HG03575 (cell line): Measurements from ENCODE around the gene ADAMTS17.

Experiments used
- ATAC-seq: cut with Tn5 transposase; IDR thresholded peaks from one replicate; pipeline ENCODE4 v1.9.1; 2021; ENCODE audit not compliant: unreplicated experiment, insufficient number of reproducible peaks, low FRiP score; ENCODE audit errors: extremely low read depth

ADAMTS17 gene

GRCh38 chr15:100111125-100112060, 230.4 kb downstream of the ADAMTS17 start:
- ATAC-seq = no peak

- ATAC-seq = no peak
These were observed 232.2 kb downstream of the ADAMTS17 start for GRCh38 chr15:100109486-100110035.

DNA sequence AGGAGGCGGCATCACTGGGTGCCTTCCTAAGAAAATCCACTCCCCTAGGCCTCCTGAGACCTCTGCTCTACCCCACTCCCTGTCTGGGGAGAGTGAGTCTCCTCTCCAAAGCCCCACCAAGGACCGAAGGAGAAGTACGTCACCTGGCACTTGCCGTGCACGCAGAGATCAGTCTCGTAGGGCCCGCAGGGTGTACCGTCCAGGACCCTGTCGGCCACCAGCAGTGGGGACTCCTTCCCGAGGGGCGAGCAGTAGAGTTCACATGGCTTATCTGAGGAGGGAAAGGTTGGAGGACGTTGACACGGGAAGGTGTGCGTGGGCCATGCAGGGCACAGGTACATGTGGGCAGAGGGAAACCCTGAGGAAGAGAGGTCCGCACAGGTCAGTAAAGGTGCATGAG, 232.9 kb downstream of the ADAMTS17 start:
- ATAC-seq = no peak

DNA sequence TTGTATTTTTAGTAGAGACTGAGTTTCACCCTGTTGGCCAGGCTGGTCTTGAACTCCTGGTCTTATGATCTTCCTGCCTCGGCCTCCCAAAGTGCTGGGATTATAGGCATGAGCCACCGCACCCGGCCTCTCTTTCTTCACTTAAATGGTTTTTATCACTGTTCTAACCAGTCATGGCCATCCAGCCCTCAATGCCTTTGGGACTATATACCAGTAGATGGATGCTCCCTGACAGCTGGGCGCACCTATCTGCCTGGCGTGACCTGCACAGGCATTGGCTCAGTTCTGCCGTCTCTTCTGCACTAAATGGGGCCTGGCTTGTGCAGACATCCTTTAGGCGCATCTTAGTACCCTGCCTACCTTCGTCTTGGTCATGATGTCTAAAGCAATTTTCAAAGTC, 233.4 kb downstream of the ADAMTS17 start:
- ATAC-seq = no peak

DNA sequence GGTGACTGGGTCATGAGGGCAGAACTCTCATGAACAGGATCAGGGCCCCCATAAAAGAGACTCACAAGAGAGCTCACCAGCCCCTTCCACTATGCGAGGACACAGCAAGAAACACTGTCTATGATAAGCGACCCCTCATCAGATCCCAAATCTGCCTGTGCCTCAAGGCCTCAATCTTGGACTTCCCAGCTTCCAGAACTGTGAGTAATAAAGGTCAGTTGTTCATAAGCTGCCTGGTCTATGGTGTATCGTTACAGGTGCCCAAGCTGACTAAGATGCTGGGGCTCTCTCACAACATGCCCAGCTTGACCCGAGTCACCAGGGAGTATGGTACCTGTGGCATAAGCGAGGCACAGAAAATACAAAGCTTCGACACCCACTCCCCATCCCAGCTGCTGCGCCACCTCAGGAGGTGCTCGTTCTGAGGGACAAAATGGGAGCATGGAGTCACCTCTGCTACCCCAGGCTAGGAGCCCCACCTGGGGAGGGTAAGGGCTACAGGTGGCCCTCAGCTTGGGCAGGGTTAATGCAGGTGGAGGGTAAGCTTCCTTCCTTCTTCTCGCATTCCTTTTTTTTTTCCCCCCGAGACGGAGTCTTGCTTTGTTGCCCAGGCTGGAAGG, 234.1 kb downstream of the ADAMTS17 start:
- no peak for ATAC-seq

DNA sequence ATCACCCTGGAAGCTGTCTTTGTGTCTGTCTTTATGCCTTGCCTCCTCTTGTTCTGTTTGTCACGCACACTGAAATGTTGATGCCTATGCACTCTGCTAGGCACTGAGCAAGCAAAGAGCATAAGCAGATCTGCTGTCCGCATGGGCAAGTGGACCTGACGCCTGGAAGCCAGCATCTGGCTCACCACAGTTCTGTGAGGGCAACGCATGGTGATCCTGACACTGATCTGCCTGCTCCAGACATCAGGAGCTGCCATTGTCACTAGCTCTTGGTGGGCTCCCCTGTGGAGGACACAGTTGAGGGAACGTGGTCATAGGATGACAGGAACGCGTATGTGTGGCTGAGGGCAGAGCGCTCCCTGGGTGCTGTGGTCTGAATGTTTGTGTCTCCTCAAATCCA, 234.6 kb downstream of the ADAMTS17 start:
- ATAC-seq = no peak

GRCh38 chr15:100106732-100107131, 235.0 kb downstream of the ADAMTS17 start:
- ATAC-seq = no peak

DNA sequence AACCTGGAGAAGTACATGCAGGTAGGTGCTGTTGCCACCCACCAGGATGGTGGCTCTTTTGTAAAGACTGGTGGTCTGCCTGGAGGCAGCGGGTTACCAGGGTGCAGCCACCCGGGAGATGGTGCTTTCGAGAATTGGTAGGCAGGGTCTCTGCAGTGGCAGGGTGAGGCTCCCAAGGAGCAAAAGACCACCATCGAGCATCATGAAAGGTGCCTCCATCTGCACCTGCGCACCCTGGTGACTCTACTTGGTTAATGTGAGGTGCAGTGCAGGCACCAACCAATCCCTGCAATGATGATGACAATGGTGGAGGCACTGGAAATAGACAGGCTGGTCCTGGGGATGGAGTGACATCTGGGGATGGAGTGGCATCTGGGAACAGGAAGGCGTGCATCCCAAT, 236.7 kb downstream of the ADAMTS17 start:
- ATAC-seq = no peak

DNA sequence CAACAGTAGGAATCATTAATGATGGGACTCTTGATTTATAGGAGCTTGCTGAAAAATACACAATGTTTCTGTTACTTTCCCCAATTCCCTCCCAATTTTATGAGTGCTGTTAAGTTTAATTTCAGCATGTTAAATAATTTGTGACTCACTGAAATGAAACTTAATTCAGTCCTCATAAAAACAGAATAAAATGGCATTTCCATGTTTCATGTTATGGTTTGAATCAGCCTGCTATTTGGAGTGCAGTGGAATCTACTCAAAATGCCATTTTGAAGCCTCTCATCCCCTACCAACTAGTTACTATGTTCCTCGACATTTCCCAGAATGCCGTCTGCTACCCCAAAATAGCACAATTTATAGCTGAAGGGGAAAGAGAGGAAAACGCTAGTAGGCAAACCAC, 237.5 kb downstream of the ADAMTS17 start:
- no peak for ATAC-seq

- no peak for ATAC-seq
These were observed 237.9 kb downstream of the ADAMTS17 start for GRCh38 chr15:100103828-100104227.

DNA sequence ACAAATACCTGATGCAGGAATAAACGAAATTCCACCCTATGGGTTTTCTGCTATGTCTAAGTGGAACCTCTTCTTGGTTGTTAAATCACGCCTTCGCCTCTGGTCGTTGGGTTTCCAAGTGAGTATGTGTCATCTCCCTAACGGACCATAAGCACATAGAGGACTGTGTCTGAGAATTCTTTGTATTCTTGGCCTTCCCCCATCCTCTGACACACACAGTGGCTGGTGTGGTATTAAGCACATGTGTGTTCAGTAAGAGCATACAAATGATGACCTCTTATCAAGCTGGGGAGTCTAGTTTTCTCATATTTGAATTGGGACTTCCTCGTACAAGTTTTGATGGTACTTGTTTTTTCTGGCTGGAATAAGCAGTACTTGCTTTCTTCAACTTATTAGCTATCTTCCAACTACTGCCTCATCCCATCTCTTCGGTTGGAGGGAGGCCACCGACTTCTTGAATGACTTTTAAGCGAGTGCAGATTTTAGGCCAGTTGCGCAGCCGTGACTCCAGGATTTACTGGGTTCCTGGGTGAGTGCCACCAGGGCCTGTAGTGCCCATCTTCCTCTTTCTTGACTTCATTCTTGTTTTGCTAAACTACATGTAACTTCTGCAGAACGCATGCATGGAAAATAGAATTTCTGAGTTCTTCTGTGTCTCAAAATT, 240.2 kb downstream of the ADAMTS17 start:
- no peak for ATAC-seq

GRCh38 chr15:100100926-100101325, 240.8 kb downstream of the ADAMTS17 start:
- no peak for ATAC-seq

DNA sequence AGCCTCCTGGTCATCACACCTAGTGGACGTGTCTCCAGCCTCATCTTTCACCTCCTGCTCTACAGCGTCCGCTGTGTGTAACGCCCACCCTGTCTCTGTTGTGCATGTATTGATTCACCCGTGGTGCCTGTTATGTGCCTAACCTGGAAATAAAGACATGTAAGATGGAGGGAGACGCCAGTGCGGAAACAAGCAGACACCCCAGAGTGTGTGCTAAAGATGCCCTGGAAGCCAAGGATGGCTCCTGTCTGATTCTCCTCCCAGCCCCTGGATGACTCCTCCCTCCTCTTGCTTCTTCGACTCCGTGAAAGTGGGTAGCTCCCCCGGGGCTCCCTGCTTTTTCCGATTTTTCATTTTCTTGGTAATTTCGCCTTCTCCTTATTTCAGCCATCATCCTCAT, 241.8 kb downstream of the ADAMTS17 start:
- ATAC-seq = no peak

DNA sequence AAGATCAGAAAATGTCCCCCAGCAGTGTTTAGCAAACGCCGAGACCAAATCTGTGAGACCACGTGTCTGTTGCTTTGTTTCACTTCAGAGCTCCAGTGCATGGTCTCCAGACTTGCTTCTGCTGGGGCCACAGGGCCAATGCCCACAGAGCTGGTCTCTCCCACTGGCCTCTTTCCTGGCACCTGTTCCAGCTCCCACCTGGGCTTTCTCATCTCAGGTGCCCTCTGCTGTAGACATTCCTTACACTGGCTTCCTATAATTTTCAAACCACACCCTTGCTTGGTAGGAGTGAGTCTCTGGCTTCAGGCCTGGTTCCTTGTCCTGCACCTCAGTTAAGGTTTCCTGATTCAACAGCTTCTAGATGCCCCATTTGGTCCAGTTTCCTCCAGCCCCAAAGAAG, 243.1 kb downstream of the ADAMTS17 start:
- ATAC-seq = no peak

DNA sequence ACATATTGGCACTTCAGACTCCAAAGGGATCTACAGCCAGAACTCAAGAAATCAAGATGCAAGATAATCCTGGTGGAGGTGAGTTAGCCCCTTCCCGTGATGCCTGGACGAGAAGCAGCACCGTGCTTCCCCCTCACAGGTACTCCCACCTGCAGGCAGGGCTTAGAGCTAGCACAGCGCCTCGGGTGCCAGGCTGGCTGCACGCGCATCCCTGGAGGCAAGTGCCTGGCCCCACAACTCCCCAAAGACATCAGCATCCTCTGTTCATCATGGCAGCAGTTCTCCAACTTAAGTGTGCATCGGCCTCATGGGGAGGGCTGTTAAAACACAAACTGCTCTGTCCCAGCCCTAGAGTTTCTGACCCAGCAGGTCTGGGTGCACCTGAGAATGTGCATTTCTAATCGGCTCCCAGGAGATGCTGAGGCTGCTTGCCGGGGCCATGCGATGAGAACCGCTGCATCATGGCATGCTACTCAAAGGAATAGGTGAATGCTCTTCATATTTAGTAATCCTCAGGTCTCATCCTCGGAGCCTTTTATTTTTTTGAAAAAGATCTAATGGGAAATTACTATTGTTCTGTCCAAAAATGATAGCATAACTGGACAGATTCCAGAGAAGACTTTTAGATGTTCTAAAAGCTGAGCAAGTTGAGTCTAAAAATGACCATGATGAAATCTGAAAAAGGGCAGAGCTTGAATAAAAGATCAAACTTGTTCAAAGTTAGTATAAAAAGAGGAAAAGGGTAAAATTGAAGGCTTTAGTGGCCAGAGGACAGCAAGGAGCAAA, 244.2 kb downstream of the ADAMTS17 start:
- ATAC-seq = no peak

- ATAC-seq = no peak
These were observed 245.1 kb downstream of the ADAMTS17 start for GRCh38 chr15:100096700-100097099.

DNA sequence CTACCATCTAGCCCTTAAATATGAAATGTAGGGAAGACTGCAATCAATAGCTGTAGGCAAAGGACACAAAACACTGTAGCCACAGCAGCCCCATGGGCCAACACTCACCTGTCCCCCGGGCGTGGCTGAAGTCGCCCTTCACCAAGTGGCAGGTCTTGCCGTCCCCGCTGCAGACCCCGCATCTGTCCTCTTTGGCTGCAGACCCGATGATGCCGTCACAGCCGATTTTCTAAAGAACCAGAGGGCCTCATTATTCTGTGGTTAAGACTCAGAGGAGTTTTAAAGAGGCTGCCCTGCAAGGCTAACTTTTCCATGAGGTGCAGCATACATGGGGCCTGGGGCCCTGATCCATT, 245.6 kb downstream of the ADAMTS17 start:
- ATAC-seq = no peak

DNA sequence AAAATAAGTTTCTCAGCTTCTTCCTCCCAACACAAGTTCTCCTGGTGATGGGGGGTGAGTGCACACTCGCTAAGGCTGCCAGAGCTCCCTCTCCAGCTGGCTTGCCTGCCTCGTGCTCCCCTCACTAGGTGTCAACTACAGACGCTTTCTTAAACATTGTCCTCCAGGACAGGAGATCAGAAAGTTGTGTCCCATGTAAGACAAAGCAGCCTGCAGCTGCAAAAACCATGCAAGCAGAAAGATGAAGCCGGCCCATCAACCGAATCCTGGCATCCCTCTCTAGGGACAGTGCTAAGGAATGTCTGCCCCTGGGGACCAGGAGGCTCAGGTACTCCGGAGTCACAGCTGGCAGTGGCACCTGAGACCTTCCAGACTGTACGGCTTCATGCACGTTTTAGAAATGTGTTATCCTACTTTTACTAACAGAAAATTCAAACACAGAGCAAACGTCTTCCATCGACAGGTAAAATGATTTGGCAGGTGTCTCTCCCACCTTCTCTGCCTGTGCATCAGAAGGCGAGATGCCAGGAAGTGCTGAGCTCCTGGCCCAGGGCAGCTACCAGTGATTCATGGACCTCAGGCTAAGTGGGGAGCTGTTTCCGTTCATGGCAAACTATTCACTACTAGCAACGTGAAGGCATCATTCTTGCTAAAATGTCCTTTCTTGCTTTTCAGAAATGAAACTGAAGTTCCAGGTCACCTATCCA, 246.1 kb downstream of the ADAMTS17 start:
- no peak for ATAC-seq
